Measurements from ENCODE around the gene OGDH.
A peak's percentile ranks its signal among the peaks of the same experiment; 100 is the strongest.

OGDH gene

GRCh38 chr7:44621750-44622103 lies 15.3 kb downstream of the OGDH start:
- TF ChIP-seq, protein P1, sequence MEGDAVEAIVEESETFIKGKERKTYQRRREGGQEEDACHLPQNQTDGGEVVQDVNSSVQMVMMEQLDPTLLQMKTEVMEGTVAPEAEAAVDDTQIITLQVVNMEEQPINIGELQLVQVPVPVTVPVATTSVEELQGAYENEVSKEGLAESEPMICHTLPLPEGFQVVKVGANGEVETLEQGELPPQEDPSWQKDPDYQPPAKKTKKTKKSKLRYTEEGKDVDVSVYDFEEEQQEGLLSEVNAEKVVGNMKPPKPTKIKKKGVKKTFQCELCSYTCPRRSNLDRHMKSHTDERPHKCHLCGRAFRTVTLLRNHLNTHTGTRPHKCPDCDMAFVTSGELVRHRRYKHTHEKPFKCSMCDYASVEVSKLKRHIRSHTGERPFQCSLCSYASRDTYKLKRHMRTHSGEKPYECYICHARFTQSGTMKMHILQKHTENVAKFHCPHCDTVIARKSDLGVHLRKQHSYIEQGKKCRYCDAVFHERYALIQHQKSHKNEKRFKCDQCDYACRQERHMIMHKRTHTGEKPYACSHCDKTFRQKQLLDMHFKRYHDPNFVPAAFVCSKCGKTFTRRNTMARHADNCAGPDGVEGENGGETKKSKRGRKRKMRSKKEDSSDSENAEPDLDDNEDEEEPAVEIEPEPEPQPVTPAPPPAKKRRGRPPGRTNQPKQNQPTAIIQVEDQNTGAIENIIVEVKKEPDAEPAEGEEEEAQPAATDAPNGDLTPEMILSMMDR (IDR thresholded peaks at IDR 0.05; ENCODE audit: control extremely low read depth, extremely low read depth, low read depth, missing control alignments): no peak
- CTCF ChIA-PET: interaction anchor here (1.1 to 1.9 kb wide), 4 partner anchors 9 to 14 kb away, joined by 3 to 8 read pairs (median 4); no protein-coding TSS in a partner anchor

GRCh38 chr7:44622342-44623151 lies 16.1 kb downstream of the OGDH start:
- CTCF ChIA-PET: interaction anchor here (1.0 to 1.6 kb wide), 3 partner anchors 10 to 176 kb away, joined by 3 to 4 read pairs (median 3); partner anchors contain the start of gene OGDH
- DNase-seq (ENCODE audit: extremely low spot score): peak; percentile 50
- TF ChIP-seq, protein P1 (IDR thresholded peaks at IDR 0.05; ENCODE audit: control extremely low read depth, extremely low read depth, low read depth, missing control alignments): no peak
- POLR2A ChIA-PET: interaction anchor here (1.0 to 1.2 kb wide), 2 partner anchors 11 to 14 kb away, joined by 3 to 4 read pairs; no protein-coding TSS in a partner anchor

More at GRCh38 chr7:44621750-44622103, 15.3 kb downstream of the OGDH start:
- no peak for DNase-seq (ENCODE audit: extremely low spot score)
- POLR2A ChIA-PET: no interaction called here

- POLR2A ChIA-PET: interaction anchor here (0.7 to 1.0 kb wide), 2 partner anchors 8 to 13 kb away, joined by 4 to 8 read pairs; no protein-coding TSS in a partner anchor
These were observed 17.9 kb downstream of the OGDH start for GRCh38 chr7:44624318-44624717.

GRCh38 chr7:44625526-44626471 lies 19.4 kb downstream of the OGDH start:
- TF ChIP-seq, protein P1 (IDR thresholded peaks at IDR 0.05; ENCODE audit: control extremely low read depth, extremely low read depth, low read depth, missing control alignments): no peak
- DNase-seq (ENCODE audit: extremely low spot score): no peak
- POLR2A ChIA-PET: no interaction called here
- CTCF ChIA-PET: interaction anchor here (1.4 kb wide), 1 partner anchor 10 kb away, joined by 4 read pairs; no protein-coding TSS in a partner anchor

More at GRCh38 chr7:44624318-44624717, 17.9 kb downstream of the OGDH start:
- TF ChIP-seq, protein P1 (IDR thresholded peaks at IDR 0.05; ENCODE audit: control extremely low read depth, extremely low read depth, low read depth, missing control alignments): no peak
- DNase-seq (ENCODE audit: extremely low spot score): no peak
- CTCF ChIA-PET: interaction anchor here (1.2 to 1.4 kb wide), 2 partner anchors 12 to 138 kb away, joined by 3 to 4 read pairs; no protein-coding TSS in a partner anchor

- ChIA-PET POLR2A (no interaction called here), CTCF (no interaction called here)
- no peak for DNase-seq (ENCODE audit: extremely low spot score)
- TF ChIP-seq, protein P1 (IDR thresholded peaks at IDR 0.05; ENCODE audit: control extremely low read depth, extremely low read depth, low read depth, missing control alignments): no peak
These were observed 20.2 kb downstream of the OGDH start for GRCh38 chr7:44626620-44627019.
